NCI-H1417 treated with DMSO at 0.1 percent for 48 hours (cell line): ENCODE measurements around the gene SRD5A1.

Experiments
- DNase-seq: peaks from one replicate; lab custom pipeline; 2025; lab: John Stamatoyannopoulos, UW

The SRD5A1 gene, protein sequence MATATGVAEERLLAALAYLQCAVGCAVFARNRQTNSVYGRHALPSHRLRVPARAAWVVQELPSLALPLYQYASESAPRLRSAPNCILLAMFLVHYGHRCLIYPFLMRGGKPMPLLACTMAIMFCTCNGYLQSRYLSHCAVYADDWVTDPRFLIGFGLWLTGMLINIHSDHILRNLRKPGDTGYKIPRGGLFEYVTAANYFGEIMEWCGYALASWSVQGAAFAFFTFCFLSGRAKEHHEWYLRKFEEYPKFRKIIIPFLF

DNA sequence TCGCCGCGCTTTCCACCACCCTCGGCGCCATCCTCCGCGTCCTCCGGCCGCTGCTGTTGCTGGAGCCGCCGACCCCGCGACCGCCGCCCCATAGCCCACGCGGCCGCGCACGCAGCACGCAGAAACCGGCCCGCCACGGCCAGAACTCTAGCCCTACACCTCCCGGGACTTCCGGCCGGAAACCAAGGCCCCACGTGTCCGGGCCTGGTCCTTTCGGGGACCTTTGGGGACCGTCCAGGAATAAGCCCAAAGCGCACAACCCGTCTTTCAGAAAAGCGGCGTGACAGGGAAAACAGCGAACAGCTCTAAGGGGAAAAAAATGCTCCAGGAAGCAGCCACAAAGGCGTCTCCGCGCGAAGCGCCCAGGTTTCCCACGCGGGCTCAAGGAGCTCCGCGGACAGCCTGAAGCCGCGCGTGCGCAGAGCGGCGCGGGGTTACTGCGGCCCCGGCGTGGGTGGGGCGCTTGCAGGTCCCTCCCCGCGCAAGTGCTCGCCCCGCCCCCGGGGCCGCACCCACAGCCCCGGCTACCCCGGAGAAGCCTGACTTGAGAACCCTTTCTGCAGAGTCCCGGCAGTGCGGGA is at the start of gene SRD5A1, which contains the start of gene NSUN2:
TSS of gene SRD5A1 (plus strand) at position 553 of the 581 bp plus-strand sequence. CDS start 137 bp downstream, outside the sequence.
TSS of gene NSUN2 (minus strand) at position 157 of the 581 bp plus-strand sequence. CDS start at position 92, 65 bp downstream.
- DNase-seq, result peak; percentile 85

DNA sequence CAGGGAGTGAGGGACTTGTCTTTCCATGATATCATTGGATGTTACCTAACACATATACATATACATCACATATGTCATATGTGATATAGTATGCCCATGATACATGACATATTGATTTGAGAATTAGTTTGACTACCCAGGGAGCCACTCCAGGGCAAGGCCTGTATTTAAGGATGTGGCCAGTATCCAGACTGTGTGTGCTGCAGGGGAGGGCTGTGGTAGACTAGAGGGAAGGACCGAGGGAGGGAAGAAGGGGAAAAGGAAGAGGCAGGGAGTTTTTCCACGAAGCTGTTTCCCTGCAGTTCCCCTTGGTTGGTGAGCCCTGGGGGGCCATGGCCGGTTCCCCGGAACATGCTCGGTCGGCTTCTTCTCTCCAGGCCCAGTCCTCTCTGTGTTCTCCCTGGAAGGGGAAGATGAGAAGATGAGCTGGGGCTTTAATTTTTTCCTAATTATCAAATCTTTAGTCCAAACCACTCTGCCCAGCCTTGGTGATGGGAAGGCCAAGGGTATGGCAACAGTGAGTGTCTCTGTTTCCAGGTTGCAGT is 49.1 kb upstream of the SRD5A1 start:
- DNase-seq, result no peak

DNA sequence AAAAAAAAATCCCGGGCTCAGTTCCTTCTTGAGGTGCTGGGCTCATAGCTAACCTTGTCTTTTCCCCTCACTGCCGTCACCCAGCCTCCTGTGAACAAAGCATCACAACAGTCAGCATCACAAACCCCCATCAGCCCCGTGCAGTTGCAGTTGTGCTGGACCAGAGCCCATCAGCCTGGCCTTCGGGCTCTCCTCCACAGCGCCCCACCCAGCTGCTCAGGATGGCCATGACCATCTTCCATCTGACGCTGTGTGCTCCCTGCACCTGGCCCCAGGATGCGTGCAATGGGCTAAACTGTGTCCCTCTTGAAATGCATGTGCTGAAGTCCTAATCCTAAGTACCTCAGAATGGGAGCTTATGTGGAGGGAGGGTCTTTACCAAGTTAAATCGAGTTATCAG is 48.5 kb upstream of the SRD5A1 start:
- DNase-seq, result no peak

DNA sequence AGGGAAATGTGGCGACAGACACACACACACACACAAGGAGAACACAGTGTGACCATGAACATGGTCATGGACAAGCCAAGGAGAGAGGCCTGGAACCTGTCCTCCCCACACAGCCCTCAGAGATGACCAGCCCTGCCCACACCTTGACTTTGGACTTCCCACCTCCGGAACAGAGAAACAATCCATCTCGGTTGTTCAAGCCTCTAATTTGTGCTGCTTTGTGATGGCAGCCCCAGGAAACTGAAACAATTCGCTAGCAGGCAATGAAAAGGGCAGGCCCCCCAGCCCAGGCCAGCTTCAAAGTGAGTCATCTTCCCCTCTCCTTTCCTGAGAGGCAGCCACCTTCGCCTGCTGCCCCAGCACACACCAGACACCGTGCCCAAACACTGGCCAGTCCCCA is 48.1 kb upstream of the SRD5A1 start:
- no peak for DNase-seq

DNA sequence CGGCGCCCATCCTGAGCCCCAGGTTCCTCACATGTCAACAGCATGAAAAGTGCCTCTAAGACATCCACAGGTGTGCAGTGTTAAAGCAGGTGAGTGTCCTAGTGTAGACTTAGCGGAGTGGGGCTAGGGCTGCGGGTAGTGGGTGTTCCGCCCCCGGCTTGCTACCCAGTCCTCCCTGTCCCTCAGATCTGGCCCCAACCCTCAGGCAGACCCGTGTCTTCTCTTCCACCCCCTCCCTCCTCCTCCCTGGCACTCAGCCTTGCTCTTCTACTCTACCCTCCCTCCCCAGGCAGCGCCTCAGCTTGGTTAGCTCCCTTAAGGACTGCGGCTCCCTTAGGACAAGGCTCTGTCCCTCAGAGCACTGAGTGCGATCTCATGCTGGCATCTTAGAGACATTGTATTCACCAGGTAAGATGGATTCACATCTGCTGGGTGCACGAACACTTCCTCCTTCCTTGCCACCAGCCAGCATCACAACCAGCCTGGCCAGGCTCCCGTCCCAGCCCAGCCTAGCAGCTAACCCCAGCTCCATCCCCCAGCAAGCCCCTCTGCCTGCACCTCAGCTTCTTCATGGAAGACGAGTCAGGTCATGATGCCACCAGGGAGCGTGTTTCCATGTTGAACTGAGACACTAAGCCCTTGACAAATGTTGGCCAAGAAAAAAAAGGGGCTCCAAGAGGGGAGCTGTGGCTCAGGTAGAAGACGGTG is 47.1 kb upstream of the SRD5A1 start:
- no peak for DNase-seq

DNA sequence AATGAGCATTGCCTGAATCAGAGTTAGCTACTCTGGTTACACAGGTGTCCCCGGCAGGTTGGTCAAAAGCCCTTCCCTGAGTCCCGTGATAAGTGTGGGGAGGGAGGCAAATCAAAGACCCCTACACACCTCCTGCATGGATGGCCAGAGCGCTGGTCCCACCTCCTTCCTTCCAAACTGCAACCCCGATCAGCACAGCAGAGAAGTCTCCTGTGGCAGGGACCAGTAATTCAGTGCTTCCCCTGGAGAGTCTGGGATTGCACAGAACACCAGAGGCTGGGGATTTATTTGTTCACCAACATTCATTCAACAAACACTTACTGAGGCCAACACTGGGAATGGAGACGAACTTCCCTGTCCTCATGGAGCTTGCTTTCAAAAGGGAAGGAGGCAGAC is 46.6 kb upstream of the SRD5A1 start:
- DNase-seq, result no peak

DNA sequence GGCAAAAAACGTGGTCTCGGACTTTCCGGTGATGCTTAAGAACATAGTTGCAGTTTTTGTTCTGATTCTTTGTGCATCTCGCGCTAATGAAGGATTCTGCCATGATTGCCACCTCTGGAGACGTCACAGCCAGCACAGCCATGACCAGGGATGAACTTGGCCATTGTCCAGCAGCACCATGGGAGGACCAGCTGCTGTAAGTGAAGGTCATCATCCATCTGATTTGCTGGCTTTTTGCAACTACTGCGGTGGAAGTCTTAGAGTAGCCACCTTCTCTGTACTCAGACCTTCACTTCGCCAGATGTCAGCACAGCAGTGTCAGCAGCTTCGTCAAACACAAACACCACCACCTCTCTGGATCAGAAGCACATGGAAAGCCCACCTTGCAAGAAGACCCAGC is 46.1 kb upstream of the SRD5A1 start:
- DNase-seq, result no peak

DNA sequence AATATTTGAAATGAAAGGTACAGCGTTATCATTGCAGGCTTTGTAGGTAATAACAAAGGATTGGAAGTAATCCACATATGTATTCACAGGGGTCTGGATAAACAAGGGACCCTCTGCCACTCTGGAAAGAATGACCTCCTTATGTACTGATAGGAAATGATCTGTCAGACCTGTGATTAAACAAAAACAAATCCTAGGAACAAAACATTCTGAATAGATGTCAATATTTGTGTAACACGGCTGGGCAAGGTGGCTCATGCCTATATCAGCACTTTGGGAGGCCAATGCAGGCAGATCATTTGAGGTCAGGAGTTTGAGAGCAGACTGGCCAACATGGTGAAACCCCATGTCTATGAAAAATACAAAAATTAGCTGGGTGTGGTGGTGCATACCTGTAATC is 42.7 kb upstream of the SRD5A1 start:
- no peak for DNase-seq

DNA sequence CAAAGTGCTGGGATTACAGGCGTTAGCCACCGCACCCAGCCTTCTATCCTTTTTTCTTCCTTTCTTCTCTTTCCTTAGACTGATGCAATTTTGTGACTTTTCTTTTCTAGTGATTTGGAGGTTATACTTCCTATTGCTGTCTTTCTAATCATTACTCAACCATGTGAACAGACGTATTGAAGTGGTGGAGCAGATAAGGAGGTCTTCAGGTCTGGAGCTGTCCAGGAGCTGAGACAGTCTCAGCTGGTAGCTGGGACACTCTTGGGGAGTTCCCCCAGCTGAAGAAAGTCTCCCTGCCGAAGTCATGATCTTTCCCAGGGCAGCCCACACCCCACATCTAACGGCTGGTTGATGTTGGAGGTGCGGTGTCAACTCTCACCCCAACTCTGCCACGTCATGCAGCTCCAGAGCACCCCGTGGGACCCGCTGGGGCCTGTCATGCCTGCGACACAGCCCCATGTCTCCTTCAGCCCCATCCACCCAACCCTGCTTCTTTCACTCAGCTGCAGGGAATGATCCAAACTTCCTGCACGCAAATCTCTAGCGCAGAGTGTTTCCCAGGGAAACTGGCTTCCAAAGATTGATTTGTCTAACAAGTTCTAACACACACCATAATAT is 41.5 kb upstream of the SRD5A1 start:
- no peak for DNase-seq

DNA sequence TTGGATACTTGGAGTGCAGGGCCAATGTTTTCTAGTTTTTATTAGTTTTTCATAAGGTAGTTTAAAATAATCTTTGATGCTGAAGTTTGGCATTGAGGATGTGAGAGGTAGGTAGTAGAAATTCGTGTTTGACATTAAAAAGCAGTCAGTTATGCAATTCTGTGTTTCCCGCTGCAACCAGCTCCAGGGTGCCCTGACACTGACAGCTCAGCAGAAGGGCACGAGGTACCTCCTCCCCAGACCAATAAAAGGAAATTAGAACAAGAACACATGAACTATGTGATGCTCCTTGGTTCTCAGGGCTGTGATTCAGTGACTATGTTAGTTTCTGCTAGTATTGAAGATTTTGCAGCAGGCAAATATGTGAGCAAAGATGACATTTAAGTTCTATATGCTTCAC is 40.6 kb upstream of the SRD5A1 start:
- DNase-seq, result no peak

DNA sequence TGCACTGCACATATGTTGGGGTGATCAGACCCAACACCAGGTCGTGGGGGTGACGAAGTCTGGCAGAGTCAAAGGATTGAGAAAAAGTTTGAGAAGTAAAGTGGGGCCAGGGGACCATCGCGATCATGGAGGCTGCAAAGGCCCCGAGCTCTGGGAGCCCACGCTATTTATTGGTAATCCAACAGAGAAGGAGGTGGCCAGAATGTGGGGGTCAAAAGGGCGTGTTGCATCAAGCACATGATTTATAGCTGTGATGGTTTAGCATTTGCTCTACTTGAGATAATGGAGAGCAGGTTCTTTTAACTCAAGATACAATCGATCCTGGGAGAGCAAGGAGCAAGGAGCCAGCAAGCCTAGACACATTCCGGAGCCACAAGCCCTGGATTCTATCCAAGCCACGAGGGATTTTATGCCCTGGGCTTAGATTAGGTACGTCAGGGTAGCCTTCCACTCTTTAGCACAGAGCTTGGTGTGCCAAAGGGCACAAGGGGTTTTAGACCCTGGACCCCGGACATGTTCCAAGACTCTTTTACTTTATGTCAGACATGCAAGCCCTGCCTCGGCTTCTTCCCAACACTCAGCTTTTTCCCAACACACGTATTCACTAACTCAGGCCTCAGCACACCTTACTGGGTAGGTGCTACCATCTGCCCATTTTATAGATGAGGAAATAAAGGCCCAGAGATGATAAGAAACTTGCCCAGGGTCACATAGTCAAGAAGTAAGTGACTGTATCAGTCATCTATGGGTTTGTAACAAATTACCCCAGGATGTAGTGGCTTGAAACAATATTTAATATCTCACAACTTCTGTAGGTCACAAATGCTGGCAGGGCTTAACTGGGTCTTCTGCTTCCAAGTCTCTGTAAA is 39.9 kb upstream of the SRD5A1 start:
- DNase-seq, result no peak

DNA sequence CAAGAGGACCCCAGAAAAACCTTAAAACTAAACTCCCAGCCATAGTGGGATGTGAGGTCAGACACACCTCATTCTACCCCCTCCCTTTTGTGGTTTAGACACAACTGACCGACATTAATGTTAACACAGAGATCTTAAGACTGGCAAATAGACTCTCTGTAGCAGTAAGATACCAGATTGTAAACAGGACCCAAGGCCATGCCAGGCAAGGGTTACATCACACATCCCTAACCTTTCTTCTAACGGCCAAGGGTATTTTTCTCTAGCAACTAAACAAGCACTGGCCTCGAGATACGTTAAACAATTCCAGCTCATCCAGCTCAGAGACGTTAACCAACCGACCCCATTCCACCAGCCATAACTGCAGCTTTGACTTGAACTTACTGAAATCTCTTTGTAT is 39.2 kb upstream of the SRD5A1 start:
- DNase-seq, result no peak

DNA sequence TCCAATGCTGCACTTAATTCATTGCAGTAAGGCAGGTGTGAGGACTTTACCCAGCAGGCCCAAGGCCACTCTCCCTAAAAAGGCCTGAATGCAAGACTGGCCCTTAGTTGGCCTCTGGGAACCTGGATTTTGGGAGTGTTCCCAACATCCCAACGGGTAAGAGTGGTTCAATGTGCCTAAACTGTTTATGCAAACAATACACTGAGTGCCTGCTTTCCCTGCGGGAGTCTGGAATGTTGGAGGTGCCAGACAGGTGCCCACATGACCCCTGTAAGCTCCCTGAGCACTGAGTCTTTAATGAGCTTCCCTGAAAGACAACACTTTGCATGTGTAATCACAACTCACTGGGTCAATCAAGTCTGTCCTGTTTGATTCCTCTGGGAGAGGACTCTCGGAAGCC is 37.8 kb upstream of the SRD5A1 start:
- DNase-seq, result no peak

DNA sequence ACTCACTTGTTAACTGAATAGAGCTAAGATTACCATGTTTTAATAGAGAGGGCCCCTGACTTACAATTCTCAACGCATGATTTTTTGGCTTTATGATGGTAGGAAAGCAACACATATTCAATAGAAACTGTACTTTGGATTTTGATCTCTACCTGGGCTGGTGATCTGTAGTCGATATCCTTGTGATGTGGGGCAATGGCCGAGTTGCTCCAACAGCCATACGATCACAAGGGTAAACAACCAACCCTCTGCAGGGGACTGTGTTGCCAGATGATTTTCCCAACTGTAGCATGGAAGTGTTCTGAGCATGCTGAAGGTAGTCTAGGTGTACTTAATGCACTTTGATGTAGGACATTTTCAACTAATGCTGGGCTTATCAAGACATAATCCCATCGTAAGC is 36.9 kb upstream of the SRD5A1 start:
- DNase-seq, result no peak

DNA sequence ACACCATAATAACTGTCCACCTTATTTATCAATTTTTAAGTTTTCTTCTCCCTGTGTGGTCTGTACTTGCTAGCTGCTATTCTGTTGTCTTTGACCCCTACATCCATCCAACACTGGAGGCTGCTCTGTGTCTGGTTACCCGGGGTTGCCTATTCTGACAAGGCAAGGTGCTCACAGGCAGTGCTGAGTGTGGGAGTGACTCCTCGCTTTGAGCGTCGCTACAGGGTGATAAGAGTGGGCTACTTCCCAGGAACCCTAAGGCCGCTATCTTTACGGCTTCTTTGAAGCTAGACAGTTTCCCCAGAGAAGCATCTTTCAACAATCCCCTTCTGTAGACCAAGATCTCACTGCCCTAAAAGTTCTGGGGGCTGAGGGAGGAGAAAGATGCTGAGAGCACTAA is 35.7 kb upstream of the SRD5A1 start:
- no peak for DNase-seq

DNA sequence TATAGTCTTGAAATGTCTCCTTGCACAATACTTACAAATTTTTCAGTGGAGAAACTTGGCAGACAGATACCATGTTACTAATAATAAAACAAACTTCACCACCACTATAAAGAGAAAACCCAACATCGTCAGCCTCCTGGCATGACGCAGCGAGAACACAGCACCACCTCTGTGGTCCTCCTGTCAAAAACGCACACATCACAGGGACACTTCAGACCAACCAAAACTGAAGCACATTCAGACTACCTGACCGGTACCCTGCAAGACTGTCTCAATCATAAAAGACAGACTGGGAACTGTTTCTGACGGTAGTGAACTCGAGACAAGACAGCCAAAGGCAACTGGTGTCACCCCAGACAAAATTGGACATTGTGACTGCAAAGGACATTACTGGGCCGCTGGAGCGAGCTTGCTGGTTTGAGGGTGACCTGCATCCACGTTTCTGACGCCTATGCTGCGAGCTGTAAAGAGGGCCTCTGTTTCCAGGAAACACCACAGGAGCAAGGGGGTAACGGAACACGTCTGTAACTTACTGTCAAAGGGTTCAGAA is 34.8 kb upstream of the SRD5A1 start:
- DNase-seq, result no peak

DNA sequence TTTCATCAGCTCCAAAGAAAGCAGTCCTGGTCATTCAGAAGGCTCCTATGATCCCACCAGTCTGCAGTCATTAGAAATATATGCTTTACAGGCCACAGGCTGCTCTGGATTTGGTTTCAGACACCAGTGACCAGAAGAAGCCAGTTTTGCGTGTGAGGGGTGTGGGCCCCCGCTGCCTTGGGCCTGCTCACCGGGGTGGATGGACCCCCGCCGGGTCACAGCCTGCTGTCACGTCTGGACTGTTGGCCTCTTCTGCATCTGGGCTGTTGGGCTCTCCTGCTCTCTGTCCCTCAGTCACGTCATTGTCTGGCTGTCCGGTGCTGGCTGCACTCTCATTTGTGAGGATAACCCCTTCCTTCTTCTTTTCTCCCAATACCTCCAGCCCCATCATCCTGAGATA is 33.5 kb upstream of the SRD5A1 start:
- DNase-seq, result no peak

DNA sequence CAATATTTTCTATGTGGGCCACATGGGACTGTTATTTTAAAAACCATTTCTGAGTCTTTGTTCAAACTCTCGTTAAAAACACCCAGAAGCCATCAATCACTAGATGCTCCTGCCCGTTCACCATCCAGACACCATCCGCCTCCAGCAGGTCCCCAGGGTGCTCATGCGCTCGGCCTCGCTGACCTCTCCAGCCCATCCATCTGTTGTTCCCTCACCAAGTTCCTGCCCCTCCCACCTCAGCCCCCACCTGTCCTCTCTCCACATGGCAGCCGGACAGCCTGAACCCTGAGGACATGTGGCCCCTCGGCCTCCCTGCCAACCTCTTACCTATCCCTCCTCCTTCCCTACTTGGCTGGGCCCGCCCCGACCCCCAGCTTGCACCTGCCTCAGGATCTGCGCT is 32.0 kb upstream of the SRD5A1 start:
- DNase-seq, result no peak

DNA sequence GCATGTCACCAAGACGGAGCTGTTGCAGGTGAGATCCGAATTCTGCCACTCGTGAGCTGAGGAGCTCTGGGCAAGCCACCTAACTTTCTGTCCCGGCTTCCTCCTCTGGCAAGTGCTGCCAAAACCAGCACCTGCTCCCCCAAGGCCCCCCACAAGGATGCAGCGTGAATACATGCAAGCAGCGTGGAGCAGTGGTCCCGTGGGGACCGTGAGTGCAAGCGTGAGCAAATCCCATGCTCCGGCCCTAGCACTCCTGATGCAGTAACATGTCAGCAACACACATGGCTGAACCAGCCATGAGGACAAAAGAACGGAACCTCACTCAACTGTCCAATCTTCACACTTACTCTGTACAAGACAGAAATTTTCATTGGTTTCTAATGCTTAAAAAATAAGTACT is 31.4 kb upstream of the SRD5A1 start:
- DNase-seq, result no peak

DNA sequence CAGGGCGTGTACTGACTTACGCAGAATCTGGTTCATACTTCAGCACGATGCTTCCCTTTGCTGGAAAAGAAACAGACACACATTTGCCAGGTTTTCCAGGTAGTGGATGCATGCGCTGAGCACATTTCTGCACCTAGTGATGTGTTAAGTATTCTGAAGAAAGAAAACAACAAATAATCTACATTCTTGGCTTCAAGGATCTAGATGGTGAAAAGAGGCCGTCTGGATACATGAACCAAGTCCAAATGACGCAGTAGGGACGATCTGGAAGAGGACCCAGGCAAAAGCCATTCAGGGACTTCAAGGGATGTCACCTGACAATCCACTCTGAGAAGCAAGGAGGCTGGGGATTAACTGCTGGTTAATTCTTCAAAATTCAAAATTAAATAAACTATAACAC is 30.8 kb upstream of the SRD5A1 start:
- DNase-seq, result no peak

DNA sequence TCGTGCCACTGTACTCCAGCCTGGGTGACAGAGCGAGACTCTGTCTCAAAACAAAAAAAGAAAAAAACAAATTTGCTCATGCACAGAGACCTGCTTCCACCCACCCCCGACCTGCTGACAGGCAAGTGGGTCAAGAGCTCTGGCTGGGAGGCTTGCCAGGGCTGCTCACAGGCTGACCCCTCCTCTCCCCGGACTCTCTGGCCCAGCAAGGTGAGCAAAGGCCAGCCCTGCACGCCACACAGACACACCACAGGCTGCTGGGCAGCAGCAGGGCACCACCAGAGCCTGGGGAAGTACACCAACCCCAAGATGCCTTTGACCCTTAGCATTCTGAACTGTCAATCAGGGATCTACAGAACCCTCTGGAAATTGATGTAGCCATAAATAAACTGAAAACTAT is 29.6 kb upstream of the SRD5A1 start:
- no peak for DNase-seq
